ENCODE results near the gene DAB2IP. TPM values are rescaled to one million over a fixed set of nuclear protein-coding genes. Genes with fewer than 3 reads are reported as not detected.
A peak's percentile ranks its signal among the peaks of the same experiment; 100 is the strongest.

DAB2IP gene
- total RNA-seq, 1 donor from 2014 or later: 71.6 TPM

DNA sequence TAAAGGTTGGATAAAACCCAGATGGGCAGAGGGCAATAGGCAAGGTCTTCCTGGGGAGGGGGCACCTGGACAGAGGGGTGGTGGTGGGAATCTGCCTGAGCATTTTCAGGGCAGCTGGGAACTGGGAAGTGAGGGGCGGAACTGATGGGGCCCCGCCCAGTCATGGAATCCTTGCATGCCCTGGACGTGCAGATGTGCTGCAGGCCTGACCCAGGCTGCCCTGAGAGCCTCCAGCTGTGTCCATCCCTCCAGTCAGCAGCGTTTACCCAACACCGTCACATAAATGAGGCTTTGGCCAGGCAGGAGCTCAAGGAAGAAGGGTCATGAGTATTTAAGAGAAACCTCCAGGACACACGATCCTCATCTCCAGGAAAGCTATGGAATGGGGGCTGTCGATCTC, 70.3 kb downstream of the DAB2IP start:
- no peak for DNase-seq (ENCODE audit: low spot score in 2 of 2)
- Histone ChIP-seq H3K36me3 (no peaks in the 10 kb centered on the region), H3K4me1 (peaks cover 11 to 41% of the 10 kb centered on the region in 2 donors), H3K27ac (no peak overlapping the region), H3K9me3 (no peaks in the 10 kb centered on the region), H3K27me3 (no peaks in the 10 kb centered on the region), H3K4me3 (no peak overlapping the region)
- TF ChIP-seq, protein P1, sequence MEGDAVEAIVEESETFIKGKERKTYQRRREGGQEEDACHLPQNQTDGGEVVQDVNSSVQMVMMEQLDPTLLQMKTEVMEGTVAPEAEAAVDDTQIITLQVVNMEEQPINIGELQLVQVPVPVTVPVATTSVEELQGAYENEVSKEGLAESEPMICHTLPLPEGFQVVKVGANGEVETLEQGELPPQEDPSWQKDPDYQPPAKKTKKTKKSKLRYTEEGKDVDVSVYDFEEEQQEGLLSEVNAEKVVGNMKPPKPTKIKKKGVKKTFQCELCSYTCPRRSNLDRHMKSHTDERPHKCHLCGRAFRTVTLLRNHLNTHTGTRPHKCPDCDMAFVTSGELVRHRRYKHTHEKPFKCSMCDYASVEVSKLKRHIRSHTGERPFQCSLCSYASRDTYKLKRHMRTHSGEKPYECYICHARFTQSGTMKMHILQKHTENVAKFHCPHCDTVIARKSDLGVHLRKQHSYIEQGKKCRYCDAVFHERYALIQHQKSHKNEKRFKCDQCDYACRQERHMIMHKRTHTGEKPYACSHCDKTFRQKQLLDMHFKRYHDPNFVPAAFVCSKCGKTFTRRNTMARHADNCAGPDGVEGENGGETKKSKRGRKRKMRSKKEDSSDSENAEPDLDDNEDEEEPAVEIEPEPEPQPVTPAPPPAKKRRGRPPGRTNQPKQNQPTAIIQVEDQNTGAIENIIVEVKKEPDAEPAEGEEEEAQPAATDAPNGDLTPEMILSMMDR (IDR thresholded peaks at IDR 0.05): no peak
- intact Hi-C loops (cut with DNase I): no loop called here

DNA sequence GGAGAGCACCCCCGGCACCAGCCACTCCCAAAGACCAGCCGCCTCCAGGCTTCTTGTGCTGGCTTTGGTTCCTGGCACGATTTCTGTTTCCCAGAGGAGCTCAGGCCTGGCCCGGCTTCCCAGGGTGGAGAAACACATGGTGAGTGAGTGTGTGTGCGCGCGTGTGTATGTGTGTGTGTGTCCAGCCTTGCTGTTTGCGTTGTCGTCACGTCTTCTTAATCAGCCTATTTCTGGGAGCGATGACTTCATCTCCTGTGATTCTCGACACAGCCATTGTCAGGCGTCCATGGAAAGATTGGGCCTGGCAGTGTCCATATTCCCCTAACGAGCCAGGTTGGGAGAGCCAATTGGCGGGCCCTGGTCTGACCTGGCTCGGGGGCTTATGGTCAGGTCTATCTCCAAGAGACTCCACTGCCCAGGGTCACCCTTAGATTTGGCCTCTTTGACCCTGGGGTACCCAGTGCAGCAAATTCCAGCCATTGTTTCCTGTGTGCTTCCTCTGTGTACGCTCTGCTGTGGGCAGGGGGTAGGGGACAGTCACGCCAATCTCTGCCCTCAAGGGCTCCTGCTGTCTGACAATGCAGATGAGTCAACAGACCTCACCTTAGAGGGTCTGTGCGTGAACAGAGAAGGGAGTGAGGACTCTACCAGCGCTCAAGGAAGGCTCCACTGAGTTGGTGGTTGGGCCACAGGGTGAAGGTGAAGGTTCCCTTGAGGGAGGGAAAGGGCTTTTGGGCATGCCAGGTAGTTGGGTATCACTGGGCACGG, 73.8 kb downstream of the DAB2IP start:
- H3K4me3 ChIP-seq: no peak overlapping the region
- no peaks in the 10 kb centered on the region for H3K27me3 ChIP-seq
- intact Hi-C loops (cut with DNase I): loop anchor here (2.0 kb wide), 1 partner anchor 18 kb away; no protein-coding TSS in a partner anchor
- H3K9me3 ChIP-seq: no peaks in the 10 kb centered on the region
- TF ChIP-seq, protein P1 (IDR thresholded peaks at IDR 0.05): no peak
- DNase-seq (ENCODE audit: low spot score in 2 of 2): peak; percentile 90 to 99
- H3K36me3 ChIP-seq: no peaks in the 10 kb centered on the region
- peaks cover 11 to 59% of the 10 kb centered on the region in 2 donors for H3K4me1 ChIP-seq
- peak overlapping the region; percentile 87 for H3K27ac ChIP-seq

DNA sequence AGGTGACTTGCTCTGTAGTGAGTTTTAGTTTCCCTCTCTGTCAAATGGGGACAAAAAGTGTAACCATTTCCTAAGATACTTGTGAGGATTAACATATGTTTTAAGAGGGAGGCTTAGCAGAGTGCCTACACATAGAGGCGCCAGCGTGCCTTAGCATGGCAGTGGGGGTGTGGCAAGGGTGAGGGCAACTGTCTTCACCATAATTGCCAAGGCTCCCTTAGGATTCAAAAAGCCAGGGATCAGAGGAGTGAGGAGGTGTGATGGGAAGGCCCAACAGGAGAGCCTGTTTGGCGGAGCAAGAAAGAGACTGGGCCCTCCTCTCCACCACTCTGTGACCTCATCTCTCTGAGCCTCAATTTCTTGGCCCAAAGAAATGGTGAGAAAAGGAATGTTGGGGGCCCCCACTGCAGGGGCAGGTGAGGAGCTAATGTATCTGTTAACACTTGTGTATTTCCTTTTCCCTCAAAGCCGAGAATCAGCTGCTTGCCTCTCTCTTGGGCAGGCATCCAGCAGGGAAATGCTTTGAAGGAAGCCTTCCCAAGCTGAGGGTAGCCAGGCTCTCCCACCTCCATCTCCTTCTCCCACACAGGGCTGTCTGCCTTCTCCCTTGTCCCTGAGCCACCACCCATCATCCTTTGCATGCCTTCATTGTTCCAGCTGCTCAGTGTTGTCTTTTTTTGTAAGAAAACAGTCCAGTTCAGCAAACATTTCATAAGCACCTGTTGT, 76.0 kb downstream of the DAB2IP start:
- intact Hi-C loops (cut with DNase I): no loop called here
- Histone ChIP-seq H3K27me3 (no peaks in the 10 kb centered on the region), H3K4me1 (peaks cover 16 to 62% of the 10 kb centered on the region in 2 donors), H3K27ac (peak overlapping the region; percentile 13 to 87), H3K36me3 (no peaks in the 10 kb centered on the region), H3K4me3 (no peak overlapping the region), H3K9me3 (no peaks in the 10 kb centered on the region)
- DNase-seq (ENCODE audit: low spot score in 2 of 2): no peak
- TF ChIP-seq, protein P1 (IDR thresholded peaks at IDR 0.05): no peak

DNA sequence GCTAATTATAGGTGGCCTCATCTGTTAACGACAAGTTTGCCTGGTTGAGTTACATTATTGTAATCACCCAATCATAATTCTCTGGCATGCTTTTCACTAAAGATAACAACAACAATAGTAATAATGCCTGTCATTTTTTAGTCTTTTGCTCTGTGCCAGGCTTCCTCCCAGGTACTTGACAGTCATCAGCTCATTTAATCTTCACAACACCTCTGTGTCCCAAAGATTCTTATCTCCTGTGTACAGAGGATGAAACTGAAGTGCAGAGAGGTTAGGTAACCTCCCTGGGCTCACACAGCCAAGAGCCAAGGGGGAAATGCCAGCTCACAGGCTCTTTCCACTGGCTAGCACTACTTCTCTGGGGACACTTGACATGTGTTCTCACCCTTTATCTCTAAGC, 77.5 kb downstream of the DAB2IP start:
- no peak for DNase-seq (ENCODE audit: low spot score in 2 of 2)
- H3K4me1 ChIP-seq: peaks cover 12 to 53% of the 10 kb centered on the region in 2 donors
- H3K27me3 ChIP-seq: no peaks in the 10 kb centered on the region
- TF ChIP-seq, protein P1 (IDR thresholded peaks at IDR 0.05): no peak
- intact Hi-C loops (cut with DNase I): no loop called here
- no peak overlapping the region for H3K4me3 ChIP-seq
- H3K9me3 ChIP-seq: no peaks in the 10 kb centered on the region
- H3K27ac ChIP-seq: no peak overlapping the region
- H3K36me3 ChIP-seq: no peaks in the 10 kb centered on the region

DNA sequence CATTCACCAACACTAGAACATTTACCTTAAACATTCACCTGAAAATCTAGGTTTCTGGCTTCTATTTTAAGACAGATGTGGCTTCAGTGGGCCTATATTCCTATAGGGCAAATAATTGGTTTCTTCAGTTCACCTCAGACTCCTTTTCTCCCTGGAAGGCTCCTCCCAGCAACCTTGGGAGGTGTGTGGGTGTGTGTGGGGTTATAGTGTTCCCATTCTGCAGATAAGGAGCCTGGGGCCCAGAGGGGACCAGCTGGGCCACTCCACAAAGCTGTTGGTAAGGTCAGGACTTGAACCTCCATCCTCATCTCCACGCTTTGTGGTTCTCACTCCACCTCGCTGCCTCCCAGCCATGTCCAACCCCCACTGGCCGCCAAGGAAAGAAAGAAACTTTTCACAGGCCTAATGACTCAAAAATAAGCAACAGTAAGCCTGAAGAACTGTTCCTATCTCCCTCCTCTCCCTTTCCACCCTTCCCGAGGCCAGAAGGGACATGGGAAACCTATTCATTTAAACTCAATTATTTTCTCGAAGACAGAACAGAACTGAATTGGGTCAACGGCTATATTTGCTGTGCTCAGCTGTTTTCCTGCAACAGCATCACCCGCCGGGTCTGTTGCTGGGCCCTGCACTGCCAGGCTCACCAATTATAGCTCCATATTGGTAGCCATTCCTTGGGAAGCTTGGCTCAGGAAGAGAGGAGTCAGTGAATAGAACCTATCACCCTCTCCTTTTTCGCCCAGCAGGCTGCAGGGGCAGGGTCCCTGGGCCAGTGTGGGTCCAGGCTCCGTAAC, 78.5 kb downstream of the DAB2IP start:
- no peak overlapping the region for H3K4me3 ChIP-seq
- TF ChIP-seq, protein P1 (IDR thresholded peaks at IDR 0.05): no peak
- H3K4me1 ChIP-seq: peaks cover 15 to 50% of the 10 kb centered on the region in 2 donors
- H3K27me3 ChIP-seq: no peaks in the 10 kb centered on the region
- no peak for DNase-seq (ENCODE audit: low spot score in 2 of 2)
- no peaks in the 10 kb centered on the region for H3K9me3 ChIP-seq
- H3K27ac ChIP-seq: no peak overlapping the region
- H3K36me3 ChIP-seq: no peaks in the 10 kb centered on the region
- intact Hi-C loops (cut with DNase I): no loop called here
